HUES6 (cell line): ENCODE measurements around the gene DHDH.

Experiments
- H3K27ac ChIP-seq: 2 replicates; pipeline ENCODE4 v1.7.0; 2013; ENCODE audit warnings: low read depth, mild to moderate bottlenecking, low read length, inconsistent platforms
- H3K27me3 ChIP-seq: 2 replicates; pipeline ENCODE4 v1.6.1; 2013; ENCODE audit warnings: low read length; ENCODE audit not compliant: control insufficient read depth, insufficient read depth
- H3K36me3 ChIP-seq: 2 replicates; pipeline ENCODE4 v1.6.1; 2013; ENCODE audit warnings: low read length; ENCODE audit not compliant: control insufficient read depth, insufficient read depth
- H3K4me1 ChIP-seq: 2 replicates; pipeline ENCODE4 v1.6.1; 2013; ENCODE audit warnings: low read length; ENCODE audit not compliant: control insufficient read depth, insufficient read depth
- H3K4me3 ChIP-seq: 2 replicates; pipeline ENCODE4 v1.5.1; 2013; ENCODE audit warnings: low read depth, low read length
- H3K9ac ChIP-seq: one replicate; pipeline ENCODE4 v1.6.1; 2013; ENCODE audit warnings: mild to moderate bottlenecking, low read length
- H3K9me3 ChIP-seq: 2 replicates; pipeline ENCODE4 v1.6.1; 2013; ENCODE audit warnings: low read depth, low read length; ENCODE audit not compliant: control insufficient read depth, insufficient read depth

DHDH gene

DNA sequence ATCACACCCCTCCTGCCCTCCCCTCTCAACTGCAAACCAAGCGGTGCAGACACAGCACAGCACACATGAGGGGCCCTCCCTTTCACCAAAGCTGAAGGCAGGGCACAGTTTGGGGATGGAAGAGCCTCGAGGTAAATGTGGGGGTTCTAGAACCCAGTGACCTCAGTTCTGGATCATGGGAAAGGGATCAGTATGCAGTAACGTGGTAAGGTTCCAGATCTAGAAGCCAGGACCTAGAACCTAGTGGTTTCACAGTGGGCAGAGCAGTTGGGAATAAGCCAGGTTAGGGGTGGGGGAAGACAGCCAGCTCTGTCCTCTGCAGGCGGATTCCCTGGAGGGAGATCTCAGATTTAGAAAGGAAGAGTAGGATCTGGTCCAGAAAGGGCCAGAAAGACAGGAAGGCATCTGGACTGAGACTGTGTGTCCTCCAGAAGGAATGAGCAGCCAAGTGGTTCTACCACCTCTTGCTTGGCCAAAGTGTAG, 34.7 kb downstream of the DHDH start:
- H3K9ac ChIP-seq: no peak overlapping the region
- H3K27me3 ChIP-seq: no peaks in the 10 kb centered on the region
- no peak overlapping the region for H3K4me3 ChIP-seq
- peaks cover 24% of the 10 kb centered on the region for H3K4me1 ChIP-seq
- peaks cover 39% of the 10 kb centered on the region for H3K36me3 ChIP-seq
- no peaks in the 10 kb centered on the region for H3K9me3 ChIP-seq
- H3K27ac ChIP-seq: no peak overlapping the region

- Histone ChIP-seq H3K4me1 (peaks cover 18% of the 10 kb centered on the region), H3K36me3 (peaks cover 42% of the 10 kb centered on the region), H3K9ac (no peak overlapping the region), H3K9me3 (no peaks in the 10 kb centered on the region), H3K27me3 (no peaks in the 10 kb centered on the region), H3K27ac (no peak overlapping the region), H3K4me3 (no peak overlapping the region)
Observed at GRCh38 chr19:48968813-48969218, 35.3 kb downstream of the DHDH start.

DNA sequence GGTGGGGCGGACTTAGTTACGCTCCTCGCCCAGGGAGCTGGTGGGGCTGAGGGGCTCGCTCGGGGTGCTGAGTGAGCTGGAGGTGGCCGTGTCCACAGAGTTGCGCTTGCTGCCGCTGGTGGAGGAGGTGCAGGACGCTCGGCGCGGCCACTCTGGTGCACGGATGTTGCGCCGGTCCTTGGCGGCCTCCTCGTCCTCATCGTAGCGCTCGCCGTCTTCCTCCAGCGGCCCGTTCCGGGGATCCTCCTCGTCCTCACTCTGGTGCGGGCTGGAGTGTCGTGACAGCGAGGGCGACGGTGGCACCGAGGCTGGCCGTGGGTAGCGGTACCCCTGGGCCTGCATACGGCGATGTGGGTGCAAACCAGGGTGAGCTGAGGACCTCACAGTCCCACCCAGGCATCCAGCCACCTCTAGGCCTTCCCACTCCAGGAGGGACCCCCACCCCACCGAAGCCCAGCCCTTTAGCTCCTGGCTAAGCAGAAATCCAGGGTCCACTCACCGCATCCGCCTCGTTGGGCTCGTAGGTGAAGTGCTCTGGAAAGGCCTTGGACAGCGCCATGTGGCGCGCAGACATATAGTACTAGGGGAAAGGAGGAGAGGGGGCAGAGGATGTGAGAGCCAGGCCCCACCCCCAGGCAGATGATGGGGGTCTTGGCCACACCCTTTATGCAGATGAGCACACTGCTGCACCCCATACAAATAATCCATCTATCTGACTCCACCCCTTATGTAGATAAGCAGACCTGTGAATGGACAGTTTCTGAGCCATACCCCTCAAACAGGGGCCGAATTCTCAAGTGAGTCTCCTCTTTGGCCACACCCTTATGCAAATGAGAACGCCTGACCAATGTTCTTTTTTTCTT, 36.0 kb downstream of the DHDH start:
- peaks cover 11% of the 10 kb centered on the region for H3K4me1 ChIP-seq
- H3K36me3 ChIP-seq: peaks cover 49% of the 10 kb centered on the region
- H3K9me3 ChIP-seq: no peaks in the 10 kb centered on the region
- H3K4me3 ChIP-seq: no peak overlapping the region
- no peaks in the 10 kb centered on the region for H3K27me3 ChIP-seq
- no peak overlapping the region for H3K9ac ChIP-seq
- no peak overlapping the region for H3K27ac ChIP-seq

DNA sequence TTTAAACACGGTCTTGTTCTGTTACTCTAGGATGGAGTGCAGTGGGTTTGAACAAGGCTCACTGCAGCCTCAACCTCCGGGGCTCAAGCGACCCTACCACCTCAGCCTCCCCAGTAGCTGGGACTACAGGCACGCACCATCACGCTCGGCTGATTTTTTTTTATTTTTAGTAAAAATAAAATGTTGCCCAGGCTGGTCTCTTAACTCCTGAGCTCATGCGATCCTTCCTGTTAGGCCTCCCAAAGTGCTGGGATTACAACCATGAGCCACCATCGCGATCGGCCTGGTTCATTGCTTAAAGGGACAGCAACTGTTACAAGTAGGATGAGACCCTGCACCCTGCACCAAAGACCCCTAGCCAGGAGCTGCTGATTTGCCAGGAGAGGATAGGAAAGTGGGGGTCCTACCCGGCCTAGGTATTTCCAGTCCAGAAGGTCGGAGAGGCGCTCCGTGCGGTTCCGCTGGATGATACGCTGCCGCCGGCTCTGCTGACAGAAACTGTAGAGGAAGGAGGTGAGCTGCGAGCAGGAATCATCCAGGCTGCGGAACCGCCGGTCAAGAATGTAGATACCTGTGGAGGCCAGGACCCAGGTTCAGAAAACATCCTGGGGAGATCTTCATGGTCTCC, 36.8 kb downstream of the DHDH start:
- peaks cover 51% of the 10 kb centered on the region for H3K36me3 ChIP-seq
- no peak overlapping the region for H3K27ac ChIP-seq
- H3K4me3 ChIP-seq: no peak overlapping the region
- peaks cover 9% of the 10 kb centered on the region; the same call in 1 of the 2 replicates for H3K4me1 ChIP-seq
- no peaks in the 10 kb centered on the region for H3K27me3 ChIP-seq
- no peak overlapping the region for H3K9ac ChIP-seq
- H3K9me3 ChIP-seq: no peaks in the 10 kb centered on the region

DNA sequence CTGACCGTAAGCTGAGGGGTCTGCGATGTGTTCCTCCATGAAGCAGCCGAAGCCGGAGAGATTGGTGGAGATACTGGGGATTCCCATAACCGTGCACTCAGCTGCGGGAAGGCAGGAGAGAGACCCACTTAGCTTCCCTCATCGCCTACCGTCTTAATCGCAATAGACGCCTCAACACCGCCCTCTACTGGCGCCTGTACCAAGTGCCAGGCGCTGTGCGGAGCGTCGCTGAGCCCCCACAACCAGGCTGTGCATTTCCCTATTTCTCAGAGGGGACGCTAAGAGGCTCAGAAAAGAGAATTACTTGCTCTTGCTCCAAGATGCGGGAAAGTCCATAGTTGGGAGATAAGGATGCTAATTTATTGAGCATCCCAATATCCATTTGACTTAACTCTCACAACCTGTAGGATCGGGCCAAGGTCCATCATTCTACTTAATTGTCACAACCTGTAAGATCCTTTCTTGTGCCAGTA, 37.5 kb downstream of the DHDH start:
- Histone ChIP-seq H3K4me1 (peaks cover 8% of the 10 kb centered on the region; the same call in 1 of the 2 replicates), H3K9ac (no peak overlapping the region), H3K9me3 (no peaks in the 10 kb centered on the region), H3K36me3 (peaks cover 46% of the 10 kb centered on the region), H3K27me3 (no peaks in the 10 kb centered on the region), H3K27ac (no peak overlapping the region), H3K4me3 (no peak overlapping the region)

- Histone ChIP-seq H3K4me3 (no peak overlapping the region), H3K9ac (no peak overlapping the region), H3K36me3 (peaks cover 40% of the 10 kb centered on the region), H3K9me3 (no peaks in the 10 kb centered on the region), H3K27ac (no peak overlapping the region), H3K4me1 (no peaks in the 10 kb centered on the region), H3K27me3 (no peaks in the 10 kb centered on the region)
Observed at GRCh38 chr19:48975947-48976847, 42.7 kb downstream of the DHDH start.

GRCh38 chr19:48977061-48977460, 43.6 kb downstream of the DHDH start:
- H3K9me3 ChIP-seq: no peaks in the 10 kb centered on the region
- H3K27me3 ChIP-seq: no peaks in the 10 kb centered on the region
- H3K4me3 ChIP-seq: no peak overlapping the region
- no peak overlapping the region for H3K27ac ChIP-seq
- peaks cover 47% of the 10 kb centered on the region for H3K36me3 ChIP-seq
- H3K4me1 ChIP-seq: no peaks in the 10 kb centered on the region
- H3K9ac ChIP-seq: no peak overlapping the region

DNA sequence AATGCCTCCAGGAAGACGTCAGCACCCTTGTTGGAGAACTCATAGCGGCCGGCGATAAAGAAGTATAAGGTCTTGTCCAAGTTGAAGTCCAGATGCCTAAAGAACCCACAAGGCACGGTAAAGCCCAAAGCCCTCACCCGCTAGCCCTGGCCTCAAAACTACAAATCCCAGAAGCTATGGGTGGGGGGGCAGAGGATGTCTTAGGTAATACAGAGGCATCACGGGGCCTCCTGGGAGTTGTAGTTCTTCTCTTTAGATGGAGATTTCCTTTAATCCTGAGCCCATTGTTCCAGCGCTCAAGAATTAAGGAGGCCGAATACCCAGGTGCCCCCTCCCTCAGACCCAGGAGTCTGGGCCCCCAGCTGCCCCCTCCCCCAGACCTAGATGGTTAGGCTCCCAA, 48.8 kb downstream of the DHDH start:
- Histone ChIP-seq H3K4me1 (no peaks in the 10 kb centered on the region), H3K9me3 (no peaks in the 10 kb centered on the region), H3K27ac (no peak overlapping the region), H3K27me3 (no peaks in the 10 kb centered on the region), H3K9ac (no peak overlapping the region), H3K36me3 (peaks cover 57% of the 10 kb centered on the region), H3K4me3 (no peak overlapping the region)

- H3K9me3 ChIP-seq: no peaks in the 10 kb centered on the region
- peaks cover 63% of the 10 kb centered on the region for H3K36me3 ChIP-seq
- no peak overlapping the region for H3K9ac ChIP-seq
- H3K27me3 ChIP-seq: no peaks in the 10 kb centered on the region
- no peak overlapping the region for H3K4me3 ChIP-seq
- peaks cover 4% of the 10 kb centered on the region; the same call in 1 of the 2 replicates for H3K4me1 ChIP-seq
- no peak overlapping the region for H3K27ac ChIP-seq
Observed at GRCh38 chr19:48985711-48986110, 52.2 kb downstream of the DHDH start.

- Histone ChIP-seq H3K4me1 (peaks cover 7% of the 10 kb centered on the region; the same call in 1 of the 2 replicates), H3K4me3 (no peak overlapping the region), H3K36me3 (peaks cover 66% of the 10 kb centered on the region), H3K9me3 (no peaks in the 10 kb centered on the region), H3K9ac (no peak overlapping the region), H3K27me3 (no peaks in the 10 kb centered on the region), H3K27ac (no peak overlapping the region)
Observed at GRCh38 chr19:48986211-48986610, 52.7 kb downstream of the DHDH start.
